CD4-positive, alpha-beta T cell treated with Interleukin-1 beta for 1 hour (primary cell): ENCODE results near the gene ELOA2.
"Not testable (repeated sequence)": the region's sequence is repeated elsewhere in the genome, so short reads cannot be mapped to it uniquely, and the experiment has no call there.

Experiments
- DNase-seq, 2 donors: peaks; one replicate each; pipeline ENCODE4 v3.0.0-alpha.2; 2020 to 2022

Gene ELOA2

GRCh38 chr18:47035156-47035671 lies at the start of gene ELOA2:
ELOA2 (minus strand) TSS chr18:47035621; CDS start chr18:47035264, 357 bp downstream.
- no peak for DNase-seq

GRCh38 chr18:47081578-47081977 lies 46.2 kb upstream of the ELOA2 start:
- DNase-seq, result no peak

- DNase-seq, result no peak
These were observed 45.5 kb upstream of the ELOA2 start for GRCh38 chr18:47080872-47081271.

- DNase-seq, result no peak
These were observed 41.7 kb upstream of the ELOA2 start for GRCh38 chr18:47077111-47077510.

GRCh38 chr18:47075098-47075883 lies 39.9 kb upstream of the ELOA2 start:
- DNase-seq, result no peak

- DNase-seq, result no peak
These were observed 32.2 kb upstream of the ELOA2 start for GRCh38 chr18:47067648-47068047.

GRCh38 chr18:47063096-47063495 lies 27.7 kb upstream of the ELOA2 start:
- DNase-seq, result no peak

GRCh38 chr18:47062471-47062870 lies 27.1 kb upstream of the ELOA2 start:
- DNase-seq, result no peak

GRCh38 chr18:47054369-47054768 lies 18.9 kb upstream of the ELOA2 start:
- DNase-seq, result no peak

- peak in 1 of 2 donors; percentile 30 for DNase-seq
These were observed 15.0 kb upstream of the ELOA2 start for GRCh38 chr18:47050468-47050867.

- no peak for DNase-seq
These were observed 5.6 kb upstream of the ELOA2 start for GRCh38 chr18:47040982-47041381.

GRCh38 chr18:47036927-47037578 lies 1.6 kb upstream of the ELOA2 start:
- DNase-seq, result no peak

- DNase-seq, result no peak
These were observed 965 bp upstream of the ELOA2 start for GRCh38 chr18:47036298-47036874.

- DNase-seq, result not testable (repeated sequence)
These were observed 830 bp downstream of the ELOA2 start for GRCh38 chr18:47034591-47034990.

- DNase-seq, result no peak
These were observed 2.5 kb downstream of the ELOA2 start for GRCh38 chr18:47032945-47033344.

GRCh38 chr18:47030887-47031286 lies 4.5 kb downstream of the ELOA2 start:
- not testable (repeated sequence) for DNase-seq

- DNase-seq, result not testable (repeated sequence)
These were observed 5.6 kb downstream of the ELOA2 start for GRCh38 chr18:47029684-47030353.

GRCh38 chr18:47028738-47029137 lies 6.7 kb downstream of the ELOA2 start:
- not testable (repeated sequence) for DNase-seq

- DNase-seq, result not testable (repeated sequence)
These were observed 9.8 kb downstream of the ELOA2 start for GRCh38 chr18:47025557-47026174.

GRCh38 chr18:47023769-47024465 lies 11.5 kb downstream of the ELOA2 start:
- not testable (repeated sequence) for DNase-seq

- not testable (repeated sequence) for DNase-seq
These were observed 12.6 kb downstream of the ELOA2 start for GRCh38 chr18:47022821-47023220.

- DNase-seq, result not testable (repeated sequence)
These were observed 14.7 kb downstream of the ELOA2 start for GRCh38 chr18:47020757-47021156.
